H1 (cell line): Measurements from ENCODE around the gene POLR3F. TPM values are rescaled to one million over a fixed set of nuclear protein-coding genes. Genes with fewer than 3 reads are reported as not detected.

Source experiments
- CTCF ChIA-PET: fragments of 300-600 bp; sonication (Branson Sonifier 250); formaldehyde crosslinking; loops from one replicate; lab custom pipeline; 2021; ENCODE audit not compliant: partially characterized antibody; lab: Charles Lee
- POLR2A ChIA-PET: fragments of 300-600 bp; sonication (Branson Sonifier 250); formaldehyde crosslinking; loops from one replicate; lab custom pipeline; 2021; ENCODE audit warnings: inconsistent platforms; ENCODE audit not compliant: partially characterized antibody; lab: Charles Lee
- DNase-seq, 2 experiments: peaks; one replicate each; pipeline versions ENCODE4 v3.0.0 to v3.0.0-alpha.2; 2010 to 2022; ENCODE audit warnings: low spot score in 2 of 2, low read depth in 1 of 2, mixed read lengths in 1 of 2
- FAIRE-seq: peaks from 2 replicates; lab custom pipeline; 2011; peaks lifted over from hg19 to GRCh38; lab: Jason Lieb, UNC
- H2AFZ ChIP-seq: 2 replicates; pipeline ENCODE4 v1.8.1; 2012; ENCODE audit warnings: low read length, inconsistent platforms
- H2AK5ac ChIP-seq: 2 replicates; pipeline ENCODE4 v1.6.1; 2013; ENCODE audit warnings: low read depth, low read length
- H2BK120ac ChIP-seq: replicated peaks from 2 replicates; pipeline ENCODE3; 2013; ENCODE audit warnings: low read depth, low read length, inconsistent platforms
- H2BK12ac ChIP-seq: 2 replicates; pipeline ENCODE4 v1.6.1; 2013; ENCODE audit warnings: low read depth, low read length
- H2BK15ac ChIP-seq: 2 replicates; pipeline ENCODE4 v1.6.1; 2013; ENCODE audit warnings: low read length
- H2BK20ac ChIP-seq: 2 replicates; pipeline ENCODE4 v1.6.1; 2013; ENCODE audit warnings: low read length
- H2BK5ac ChIP-seq: 2 replicates; pipeline ENCODE4 v1.6.1; 2013; ENCODE audit warnings: low read depth, low read length
- H3K14ac ChIP-seq: 2 replicates; pipeline ENCODE4 v1.6.1; 2013; ENCODE audit warnings: inconsistent platforms; ENCODE audit not compliant: insufficient read length
- H3K18ac ChIP-seq: 2 replicates; pipeline ENCODE4 v1.6.1; 2013; ENCODE audit warnings: low read length; ENCODE audit errors: extremely low read depth
- H3K23ac ChIP-seq: 2 replicates; pipeline ENCODE4 v1.6.1; 2013; ENCODE audit warnings: inconsistent platforms; ENCODE audit not compliant: insufficient read length
- H3K23me2 ChIP-seq: 2 replicates; pipeline ENCODE4 v1.6.1; 2013; ENCODE audit warnings: low read depth, low read length
- H3K27ac ChIP-seq: 2 replicates; pipeline ENCODE4 v1.6.1; 2011; ENCODE audit warnings: low read depth, low read length, inconsistent platforms
- H3K27me3 ChIP-seq, 4 experiments: replicated peaks in 1 of 4; 1 replicate in 1 of 4; 2 replicates in 3 of 4; pipeline versions ENCODE4 v1.6.1 to v1.8.1; 2011 to 2013; ENCODE audit warnings: low read length in 3 of 4, mild to moderate bottlenecking in 3 of 4, inconsistent platforms in 2 of 4, mixed read lengths in 2 of 4, moderate library complexity in 1 of 4; ENCODE audit not compliant: control insufficient read depth in 3 of 4, insufficient read depth in 3 of 4; ENCODE audit errors: extremely low read depth in 1 of 4
- H3K36me3 ChIP-seq, 4 experiments: 2 replicates each; pipeline versions ENCODE4 v1.6.1 to v1.8.1; 2011 to 2013; ENCODE audit warnings: mild to moderate bottlenecking in 4 of 4, low read length in 3 of 4, moderate library complexity in 2 of 4, control low read depth in 1 of 4, inconsistent platforms in 1 of 4; ENCODE audit not compliant: insufficient read depth in 4 of 4, control insufficient read depth in 2 of 4
- H3K4ac ChIP-seq: replicated peaks from 2 replicates; pipeline ENCODE3; 2013; ENCODE audit warnings: low read length, low read depth, mixed read lengths, inconsistent platforms; ENCODE audit not compliant: insufficient read length
- H3K4me1 ChIP-seq, 4 experiments: replicated peaks in 1 of 4; 1 replicate in 1 of 4; 2 replicates in 3 of 4; pipeline versions ENCODE4 v1.6.1 to v1.8.1; 2011 to 2013; ENCODE audit warnings: low read length in 3 of 4, inconsistent platforms in 2 of 4, mixed read lengths in 1 of 4; ENCODE audit not compliant: insufficient read depth in 4 of 4, control insufficient read depth in 3 of 4
- H3K4me2 ChIP-seq, 2 experiments: 2 replicates each; pipeline versions ENCODE4 v1.6.1 to v1.8.1; 2011 to 2013; ENCODE audit warnings: low read depth in 2 of 2, low read length in 2 of 2, control low read depth in 1 of 2, inconsistent platforms in 1 of 2, mild to moderate bottlenecking in 1 of 2; ENCODE audit not compliant: insufficient read depth in 1 of 2
- H3K4me3 ChIP-seq, 4 experiments: fragments of 200-600, 300-600 bp in 1 of 4; sonication (generic), shearing (Covaris generic), sonication (Bioruptor Twin) in 1 of 4; 2 replicates each; pipeline versions ENCODE4 v1.5.1 to v1.8.1; 2011 to 2016; ENCODE audit warnings: low read length in 4 of 4, low read depth in 3 of 4, control low read depth in 2 of 4, inconsistent platforms in 2 of 4, mild to moderate bottlenecking in 2 of 4, mixed read lengths in 1 of 4, moderate library complexity in 1 of 4; ENCODE audit not compliant: insufficient read depth in 2 of 4; ENCODE audit errors: extremely low read depth in 1 of 4
- H3K56ac ChIP-seq: replicated peaks from 2 replicates; pipeline ENCODE3; 2013; ENCODE audit warnings: low read depth, mild to moderate bottlenecking, mixed read lengths, low read length, inconsistent platforms; ENCODE audit not compliant: insufficient read length
- H3K79me1 ChIP-seq: 2 replicates; pipeline ENCODE4 v1.6.1; 2013; ENCODE audit warnings: low read depth, low read length, control low read depth
- H3K79me2 ChIP-seq, 2 experiments: 2 replicates each; pipeline versions ENCODE4 v1.6.1 to v1.8.1; 2012 to 2013; ENCODE audit warnings: low read length in 2 of 2, mild to moderate bottlenecking in 2 of 2, inconsistent platforms in 1 of 2; ENCODE audit not compliant: insufficient read depth in 2 of 2, control insufficient read depth in 1 of 2
- H3K9ac ChIP-seq, 4 experiments: replicated peaks in 1 of 4; 1 replicate in 1 of 4; 2 replicates in 3 of 4; pipeline versions ENCODE4 v1.6.1 to v1.8.1; 2011 to 2013; ENCODE audit warnings: low read depth in 3 of 4, low read length in 3 of 4, control low read depth in 2 of 4, mild to moderate bottlenecking in 2 of 4, moderate library complexity in 2 of 4, inconsistent platforms in 1 of 4; ENCODE audit errors: extremely low read depth in 1 of 4
- H3K9me3 ChIP-seq, 2 experiments: 2 replicates each; pipeline versions ENCODE4 v1.6.1 to v1.8.1; 2012 to 2013; ENCODE audit warnings: mild to moderate bottlenecking in 2 of 2, moderate library complexity in 2 of 2, control low read depth in 1 of 2, inconsistent platforms in 1 of 2, low read depth in 1 of 2, low read length in 1 of 2, mixed read lengths in 1 of 2; ENCODE audit not compliant: insufficient read depth in 2 of 2
- H4K20me1 ChIP-seq, 2 experiments: replicated peaks in 1 of 2; 2 replicates each; pipeline versions ENCODE3 to v1.8.1; 2011 to 2013; ENCODE audit warnings: inconsistent platforms in 2 of 2, low read length in 2 of 2, mild to moderate bottlenecking in 1 of 2; ENCODE audit not compliant: insufficient read depth in 2 of 2, control insufficient read depth in 1 of 2
- H4K5ac ChIP-seq: 2 replicates; pipeline ENCODE4 v1.6.1; 2013; ENCODE audit warnings: low read length, low read depth, mixed read lengths, inconsistent platforms; ENCODE audit not compliant: insufficient read length
- H4K8ac ChIP-seq: 2 replicates; pipeline ENCODE4 v1.8.0; 2013; ENCODE audit warnings: mild to moderate bottlenecking, moderate library complexity, low read length, inconsistent platforms; ENCODE audit not compliant: insufficient read depth; ENCODE audit errors: extremely low read depth
- H4K91ac ChIP-seq: replicated peaks from 2 replicates; pipeline ENCODE3; 2013; ENCODE audit warnings: low read length, mixed read lengths, inconsistent platforms; ENCODE audit not compliant: insufficient read length
- ASH2L ChIP-seq: fragments of 200-600, 300-600 bp; sonication (generic); IDR thresholded peaks from one replicate; pipeline ENCODE4 v1.7.1; 2017; ENCODE audit warnings: low read length
- ATF3 ChIP-seq: IDR thresholded peaks from 2 replicates; pipeline ENCODE4 v1.6.1; 2011; ENCODE audit warnings: low read depth, mild to moderate bottlenecking, low read length; ENCODE audit not compliant: insufficient read depth
- CBX8 ChIP-seq: fragments of 300-800, 300-1000 bp; sonication (generic); IDR thresholded peaks from 2 replicates; pipeline ENCODE4 v1.7.1; 2016; ENCODE audit warnings: low read depth, low read length, borderline replicate concordance
- EZH2 ChIP-seq: fragments of 200-600 bp; sonication (generic); IDR thresholded peaks from 2 replicates; pipeline ENCODE4 v1.7.1; 2012; ENCODE audit warnings: low read depth, mild to moderate bottlenecking, moderate library complexity, low read length, inconsistent platforms; ENCODE audit not compliant: severe bottlenecking
- MAFK ChIP-seq: IDR thresholded peaks from 2 replicates; pipeline ENCODE4 v1.6.1; 2012; ENCODE audit warnings: low read depth, mild to moderate bottlenecking, improper control_type of control experiment, low read length
- NANOG ChIP-seq: IDR thresholded peaks from 2 replicates; pipeline ENCODE4 v1.6.1; 2011; ENCODE audit warnings: low read length, low read depth, mild to moderate bottlenecking, inconsistent platforms; ENCODE audit not compliant: insufficient read depth, poor library complexity, severe bottlenecking
- TAF7 ChIP-seq: optimal IDR thresholded peaks from 2 replicates; pipeline ENCODE3; 2011; ENCODE audit warnings: low read depth, mild to moderate bottlenecking, inconsistent platforms, low read length, moderate library complexity, borderline replicate concordance
- USF2 ChIP-seq: IDR thresholded peaks from 2 replicates; pipeline ENCODE4 v1.6.1; 2011; ENCODE audit warnings: low read length, improper control_type of control experiment
- WGBS, 2 experiments: shearing (Covaris generic) in 1 of 2; methylation state at CpG; one replicate each; pipeline versions ENCODE4 v1.1.6 to v1.1.7; 2013 to 2015; ENCODE audit warnings: low lambda C conversion rate in 2 of 2, mixed read lengths in 2 of 2, inconsistent platforms in 1 of 2, low coverage in 1 of 2, missing lambda C conversion rate in 1 of 2; ENCODE audit not compliant: insufficient replicate concordance in 2 of 2, insufficient coverage in 1 of 2, insufficient read length in 1 of 2; ENCODE audit errors: extremely low coverage in 1 of 2, missing lambda C conversion rate in 1 of 2; 5-methylcytosine and 5-hydroxymethylcytosine counted together
- polyA plus RNA-seq, 7 experiments: library from polyadenylated mRNA; depleted of rRNA in 3 of 7; stranded (reverse) in 5 of 7; unstranded in 2 of 7; fragments of >200 nt in 5 of 7; fragments of 200-250 nt in 2 of 7; gene quantifications; 1 replicate in 5 of 7; 2 replicates in 1 of 7; 4 replicates in 1 of 7; pipeline versions ENCODE4 v1.2.1 to v1.2.3, GENCODE V29; 2011 to 2013; ENCODE audit warnings: missing spikeins in 2 of 7, mixed read lengths in 2 of 7
- total RNA-seq: library from RNA; stranded (reverse); fragmentation: NEBNext Ultra II Directional; extraction: Animal tissue kit (Norgen Biotek cat#: 25700); gene quantifications from 2 replicates; pipeline ENCODE4 v1.2.1, GENCODE V29; 2021

The POLR3F gene
- total and polyA plus RNA-seq, 2 of the 8 experiments (the other 6 are each of a cell fraction or from before 2014, with no cell fraction given), result 5.7 to 14.0 TPM

- no peak for FAIRE-seq
- Histone ChIP-seq H3K4ac (no peak overlapping the region), H3K4me1 (no peaks in the 10 kb centered on the region; a peak in 2 of 7 replicates), H4K8ac (no peak overlapping the region), H2BK15ac (no peak overlapping the region), H2BK120ac (no peak overlapping the region), H2BK5ac (no peak overlapping the region), H3K4me2 (peak overlapping the region; percentile 77 to 93; a peak in 3 of 4 replicates), H3K18ac (no peak overlapping the region), H3K14ac (no peak overlapping the region), H3K79me2 (peaks cover 3 to 28% of the 10 kb centered on the region in 2 experiments; a peak in 3 of 4 replicates), H2AFZ (no peak overlapping the region), H3K36me3 (peaks cover 0 to 3% (median 2%) of the 10 kb centered on the region in 4 experiments; a peak in 2 of 8 replicates), H4K5ac (no peak overlapping the region), H4K91ac (no peak overlapping the region), H3K9ac (no peak overlapping the region), H3K56ac (no peak overlapping the region), H3K9me3 (no peaks in the 10 kb centered on the region), H3K23ac (no peak overlapping the region), H3K27ac (no peak overlapping the region), H2AK5ac (no peak overlapping the region), H2BK20ac (no peak overlapping the region), H2BK12ac (no peak overlapping the region), H3K79me1 (no peaks in the 10 kb centered on the region), H3K27me3 (no peaks in the 10 kb centered on the region), H3K23me2 (0 out of 2 replicates have a peak, but pooled peaks cover 4% of the 10 kb centered on the region), H3K4me3 (peak overlapping the region in 3 of 4 experiments; percentile 85 to 97 (median 97); a peak in 6 of 8 replicates), H4K20me1 (no peaks in the 10 kb centered on the region)
- 81% methylated on average over 6 of the region's 6 CpGs; no CpG with 5 or more reads in 1 of the 2 experiments for whole genome bisulfite sequencing, 2 experiments
- ChIA-PET CTCF (no interaction called here), POLR2A (interaction anchor here (0.8 to 1.1 kb wide), 2 partner anchors 79 to 177 kb away, joined by 3 read pairs; partner anchors contain the start of gene ZNF133)
- DNase-seq, result no peak
- no peak for TF ChIP-seq NANOG
- no peak for TF ChIP-seq MAFK
- TF ChIP-seq CBX8, result no peak
- TF ChIP-seq ASH2L, result no peak
- TF ChIP-seq EZH2, result no peak
- no peak for TF ChIP-seq TAF7
- TF ChIP-seq ATF3, result no peak
- TF ChIP-seq USF2, result no peak
Measured at GRCh38 chr20:18465536-18466200, 1.5 kb upstream of the POLR3F start.
